ENCODE measurements around the gene USP9X.

USP9X gene

GRCh38 chrX:41177297-41177696 lies 92.1 kb downstream of the USP9X start:
- Histone ChIP-seq H3K36me3 (ENCODE audit: control insufficient read depth in 2 of 2, insufficient read depth in 1 of 2, low read length in 2 of 2) (peaks cover 63 to 83% of the 10 kb centered on the region in 2 experiments), H3K9me3 (ENCODE audit: control insufficient read depth, insufficient read depth, low read depth, low read length) (no peaks in the 10 kb centered on the region), H3K27ac (ENCODE audit: extremely low read depth, low read depth, low read length) (no peak overlapping the region), H3K4me3 (ENCODE audit: low read depth, low read length) (no peak overlapping the region), H3K4me1 (ENCODE audit: control insufficient read depth, insufficient read depth, low read length) (no peaks in the 10 kb centered on the region)
- ChIA-PET CTCF (interaction anchor here (1.3 to 5.4 kb wide), 3 partner anchors 12 to 77 kb away, joined by 3 to 44 read pairs (median 4); no protein-coding TSS in a partner anchor), POLR2A (interaction anchor here (0.6 to 0.7 kb wide), 2 partner anchors 10 to 89 kb away, joined by 4 to 5 read pairs; no protein-coding TSS in a partner anchor)
- TF ChIP-seq ZNF148 (tag by site-specific recombination; IDR thresholded peaks at IDR 0.05; ENCODE audit: borderline replicate concordance) (no peak), ZNF416 (tag by site-specific recombination; IDR thresholded peaks at IDR 0.05) (no peak), KLF16 (tag by site-specific recombination; IDR thresholded peaks at IDR 0.05) (no peak)

- no peaks in the 10 kb centered on the region for H3K4me1 ChIP-seq (ENCODE audit: control insufficient read depth, insufficient read depth, low read length)
- no peak for TF ChIP-seq PRDM2 (tag by site-specific recombination; IDR thresholded peaks at IDR 0.05; ENCODE audit: borderline replicate concordance)
- TF ChIP-seq GFI1B (tag by site-specific recombination; IDR thresholded peaks at IDR 0.05) = no peak
- TF ChIP-seq MZF1 (tag by site-specific recombination; IDR thresholded peaks at IDR 0.05; ENCODE audit: borderline replicate concordance) = no peak
- TF ChIP-seq ZNF677 (tag by site-specific recombination; IDR thresholded peaks at IDR 0.05) = no peak
- no peak for TF ChIP-seq ZNF488 (tag by site-specific recombination; IDR thresholded peaks at IDR 0.05)
- no peak for TF ChIP-seq INSM2 (tag by site-specific recombination; IDR thresholded peaks at IDR 0.05)
- TF ChIP-seq ZNF610 (tag by site-specific recombination; IDR thresholded peaks at IDR 0.05; ENCODE audit: borderline replicate concordance) = no peak
- TF ChIP-seq ZNF580 (tag by site-specific recombination; IDR thresholded peaks at IDR 0.05) = no peak
- TF ChIP-seq KLF9 (tag by site-specific recombination; IDR thresholded peaks at IDR 0.05; ENCODE audit: low read depth) = no peak
- TF ChIP-seq PRDM10 (tag by site-specific recombination; IDR thresholded peaks at IDR 0.05) = no peak
- TF ChIP-seq ZNF175 (tag by site-specific recombination; IDR thresholded peaks at IDR 0.05) = no peak
- no peak for TF ChIP-seq ZNF148 (tag by site-specific recombination; IDR thresholded peaks at IDR 0.05; ENCODE audit: borderline replicate concordance)
- TF ChIP-seq KLF10 (tag by site-specific recombination; IDR thresholded peaks at IDR 0.05) = no peak
Measured at GRCh38 chrX:41178201-41178600, 93.0 kb downstream of the USP9X start.

More at GRCh38 chrX:41178201-41178600, 93.0 kb downstream of the USP9X start:
- Histone ChIP-seq H3K27ac (ENCODE audit: extremely low read depth, low read depth, low read length) (no peak overlapping the region), H3K9me3 (ENCODE audit: control insufficient read depth, insufficient read depth, low read depth, low read length) (no peaks in the 10 kb centered on the region), H3K4me3 (ENCODE audit: low read depth, low read length) (no peak overlapping the region), H3K36me3 (ENCODE audit: control insufficient read depth in 2 of 2, insufficient read depth in 1 of 2, low read length in 2 of 2) (peaks cover 56 to 82% of the 10 kb centered on the region in 2 experiments)
- CTCF ChIA-PET = interaction anchor here (3.3 to 5.4 kb wide), 3 partner anchors 13 to 75 kb away, joined by 38 to 44 read pairs (median 44); no protein-coding TSS in a partner anchor
- POLR2A ChIA-PET = no interaction called here
